AML-193 (cell line): ENCODE results near the gene CAMK2D.
A peak's percentile ranks its signal among the peaks of the same experiment; 100 is the strongest.

Source experiments
- DNase-seq, 2 experiments: peaks; one replicate each; lab custom pipeline; 2025; lab: John Stamatoyannopoulos, UW

CAMK2D gene

GRCh38 chr4:113682730-113683537 is 78.6 kb downstream of the CAMK2D start:
- DNase-seq, result no peak

GRCh38 chr4:113678641-113679040 is 82.9 kb downstream of the CAMK2D start:
- DNase-seq, result no peak

GRCh38 chr4:113677325-113677724 is 84.2 kb downstream of the CAMK2D start:
- DNase-seq, result no peak

- peak in 1 of 2 experiments; percentile 8 for DNase-seq
These were observed 85.5 kb downstream of the CAMK2D start for GRCh38 chr4:113675731-113676697.

- no peak for DNase-seq
These were observed 86.8 kb downstream of the CAMK2D start for GRCh38 chr4:113674733-113675132.

GRCh38 chr4:113674251-113674650 is 87.3 kb downstream of the CAMK2D start:
- DNase-seq, result peak; percentile 40 to 51

- peak; percentile 17 for DNase-seq
These were observed 88.1 kb downstream of the CAMK2D start for GRCh38 chr4:113673450-113673849.

- no peak for DNase-seq
These were observed 95.0 kb downstream of the CAMK2D start for GRCh38 chr4:113666386-113667114.

GRCh38 chr4:113665036-113665435 is 96.5 kb downstream of the CAMK2D start:
- no peak for DNase-seq

GRCh38 chr4:113662581-113662980 is 99.0 kb downstream of the CAMK2D start:
- no peak for DNase-seq

GRCh38 chr4:113659127-113659526 is 102.4 kb downstream of the CAMK2D start:
- DNase-seq, result no peak

- DNase-seq, result no peak
These were observed 103.8 kb downstream of the CAMK2D start for GRCh38 chr4:113657586-113658233.

- no peak for DNase-seq
These were observed 107.7 kb downstream of the CAMK2D start for GRCh38 chr4:113653871-113654270.

- no peak for DNase-seq
These were observed 115.1 kb downstream of the CAMK2D start for GRCh38 chr4:113646442-113646822.

- no peak for DNase-seq
These were observed 115.6 kb downstream of the CAMK2D start for GRCh38 chr4:113645771-113646441.

GRCh38 chr4:113645288-113645687 is 116.2 kb downstream of the CAMK2D start:
- no peak for DNase-seq

- DNase-seq, result no peak
These were observed 117.1 kb downstream of the CAMK2D start for GRCh38 chr4:113644398-113644797.

GRCh38 chr4:113643505-113643904 is 118.0 kb downstream of the CAMK2D start:
- no peak for DNase-seq

GRCh38 chr4:113641025-113641431 is 120.5 kb downstream of the CAMK2D start:
- no peak for DNase-seq

- DNase-seq, result no peak
These were observed 122.2 kb downstream of the CAMK2D start for GRCh38 chr4:113639326-113639725.

- no peak for DNase-seq
These were observed 123.0 kb downstream of the CAMK2D start for GRCh38 chr4:113638562-113638832.
